Mesodermal cell (in vitro differentiated cells): ENCODE data around the gene YPEL2.

Experiments used
- H3K27ac ChIP-seq: 2 replicates; pipeline ENCODE4 v1.7.0; 2013; ENCODE audit warnings: mild to moderate bottlenecking, low read depth, low read length, moderate library complexity; ENCODE audit not compliant: severe bottlenecking
- H3K36me3 ChIP-seq: 2 replicates; pipeline ENCODE4 v1.7.1; 2013; ENCODE audit warnings: mild to moderate bottlenecking, low read length, moderate library complexity; ENCODE audit not compliant: control insufficient read depth, insufficient read depth
- H3K4me1 ChIP-seq: one replicate; pipeline ENCODE4 v1.7.1; 2013; ENCODE audit warnings: mild to moderate bottlenecking, low read length; ENCODE audit not compliant: insufficient read depth, control insufficient read depth, poor library complexity, severe bottlenecking
- H3K4me3 ChIP-seq: 2 replicates; pipeline ENCODE4 v1.7.0; 2013; ENCODE audit warnings: low read length, control low read depth, mild to moderate bottlenecking; ENCODE audit not compliant: insufficient read depth, poor library complexity, severe bottlenecking; ENCODE audit errors: extremely low read depth
- H3K9me3 ChIP-seq: 2 replicates; pipeline ENCODE4 v1.7.1; 2013; ENCODE audit warnings: mild to moderate bottlenecking, low read length, moderate library complexity; ENCODE audit not compliant: control insufficient read depth
- WGBS, 2 experiments: methylation state at CpG; one replicate each; pipeline ENCODE4 v1.1.5; 2013; ENCODE audit warnings: missing lambda C conversion rate in 2 of 2; ENCODE audit not compliant: insufficient coverage in 2 of 2; 5-methylcytosine and 5-hydroxymethylcytosine counted together

Gene YPEL2

GRCh38 chr17:59346341-59346740 is 14.9 kb downstream of the YPEL2 start:
- H3K27ac ChIP-seq = no peak overlapping the region
- 98% methylated on average over 4 of the region's 4 CpGs; no CpG with 5 or more reads in 1 of the 2 experiments for WGBS, 2 experiments
- H3K9me3 ChIP-seq = no peaks in the 10 kb centered on the region
- H3K36me3 ChIP-seq = peaks cover 34% of the 10 kb centered on the region
- no peak overlapping the region for H3K4me3 ChIP-seq
- peaks cover 39% of the 10 kb centered on the region for H3K4me1 ChIP-seq

GRCh38 chr17:59346876-59347407 is 15.5 kb downstream of the YPEL2 start:
- 95 to 96% methylated on average over 4 of the region's 6 CpGs for WGBS, 2 experiments
- Histone ChIP-seq H3K4me1 (peaks cover 34% of the 10 kb centered on the region), H3K36me3 (peaks cover 35% of the 10 kb centered on the region), H3K27ac (no peak overlapping the region), H3K4me3 (no peak overlapping the region), H3K9me3 (no peaks in the 10 kb centered on the region)

- H3K27ac ChIP-seq = no peak overlapping the region
- no peak overlapping the region for H3K4me3 ChIP-seq
- H3K36me3 ChIP-seq = peaks cover 44% of the 10 kb centered on the region
- 61 to 77% methylated on average over 3 to 4 of the region's 7 CpGs for WGBS, 2 experiments
- H3K4me1 ChIP-seq = peaks cover 34% of the 10 kb centered on the region
- H3K9me3 ChIP-seq = no peaks in the 10 kb centered on the region
Measured at GRCh38 chr17:59347975-59348391, 16.5 kb downstream of the YPEL2 start.

GRCh38 chr17:59349178-59349577 is 17.7 kb downstream of the YPEL2 start:
- WGBS, 2 experiments = 93 to 95% methylated on average over 4 to 8 of the region's 8 CpGs
- peaks cover 42% of the 10 kb centered on the region for H3K4me1 ChIP-seq
- no peak overlapping the region for H3K27ac ChIP-seq
- H3K9me3 ChIP-seq = no peaks in the 10 kb centered on the region
- H3K4me3 ChIP-seq = no peak overlapping the region
- H3K36me3 ChIP-seq = peaks cover 56% of the 10 kb centered on the region

- 91 to 99% methylated on average over 13 to 15 of the region's 16 CpGs for WGBS, 2 experiments
- Histone ChIP-seq H3K27ac (no peak overlapping the region), H3K4me3 (no peak overlapping the region), H3K36me3 (peaks cover 58% of the 10 kb centered on the region), H3K4me1 (peaks cover 44% of the 10 kb centered on the region), H3K9me3 (peaks cover 5% of the 10 kb centered on the region)
Measured at GRCh38 chr17:59353106-59353854, 21.8 kb downstream of the YPEL2 start.

GRCh38 chr17:59353936-59354755 is 22.7 kb downstream of the YPEL2 start:
- 65 to 100% methylated on average over 3 to 4 of the region's 9 CpGs for WGBS, 2 experiments
- Histone ChIP-seq H3K9me3 (peaks cover 5% of the 10 kb centered on the region), H3K4me1 (peaks cover 41% of the 10 kb centered on the region), H3K4me3 (no peak overlapping the region), H3K27ac (peak overlapping the region; percentile 10), H3K36me3 (peaks cover 61% of the 10 kb centered on the region)

- H3K27ac ChIP-seq = no peak overlapping the region
- 95% methylated on average over 3 of the region's 4 CpGs; no CpG with 5 or more reads in 1 of the 2 experiments for WGBS, 2 experiments
- H3K4me3 ChIP-seq = no peak overlapping the region
- H3K36me3 ChIP-seq = peaks cover 60% of the 10 kb centered on the region
- peaks cover 33% of the 10 kb centered on the region for H3K4me1 ChIP-seq
- H3K9me3 ChIP-seq = peaks cover 5% of the 10 kb centered on the region
Measured at GRCh38 chr17:59355030-59355701, 23.7 kb downstream of the YPEL2 start.

GRCh38 chr17:59355702-59356325 is 24.4 kb downstream of the YPEL2 start:
- Histone ChIP-seq H3K4me3 (no peak overlapping the region), H3K4me1 (peaks cover 31% of the 10 kb centered on the region), H3K9me3 (peaks cover 5% of the 10 kb centered on the region), H3K36me3 (peaks cover 64% of the 10 kb centered on the region), H3K27ac (no peak overlapping the region)
- 83 to 100% methylated on average over 1 to 4 of the region's 4 CpGs for whole genome bisulfite sequencing, 2 experiments

GRCh38 chr17:59356543-59357218 is 25.2 kb downstream of the YPEL2 start:
- Histone ChIP-seq H3K9me3 (peaks cover 5% of the 10 kb centered on the region), H3K36me3 (peaks cover 70% of the 10 kb centered on the region), H3K4me1 (peaks cover 39% of the 10 kb centered on the region), H3K4me3 (no peak overlapping the region), H3K27ac (peak overlapping the region; percentile 47)
- 100% methylated on average over 2 of the region's 2 CpGs; no CpG with 5 or more reads in 1 of the 2 experiments for WGBS, 2 experiments
